MM.1S (cell line): ENCODE measurements around the gene ZNF385D.

Source experiments
- DNase-seq: peaks from one replicate; pipeline ENCODE4 v3.0.0-alpha.2; 2015
- H2AFZ ChIP-seq: fragments of 300-600 bp; sonication (generic); 2 replicates; pipeline ENCODE4 v1.6.0; 2016; ENCODE audit warnings: antibody characterized with exemption, low read length
- H3F3A ChIP-seq: fragments of 300-600 bp; sonication (generic); 2 replicates; pipeline ENCODE4 v1.6.1; 2016; ENCODE audit warnings: mild to moderate bottlenecking, antibody characterized with exemption, low read length, moderate library complexity, mixed read lengths; ENCODE audit not compliant: insufficient read depth
- H3K27ac ChIP-seq: fragments of 300-600 bp; sonication (generic); 2 replicates; pipeline ENCODE4 v1.5.1; 2016; ENCODE audit warnings: mild to moderate bottlenecking, low read length
- H3K27me3 ChIP-seq: fragments of 300-600 bp; sonication (generic); replicated peaks from 2 replicates; pipeline ENCODE4 v1.6.0; 2016; ENCODE audit warnings: low read length; ENCODE audit not compliant: insufficient read depth
- H3K36me3 ChIP-seq: fragments of 300-600 bp; sonication (generic); replicated peaks from 2 replicates; pipeline ENCODE4 v1.6.1; 2016; ENCODE audit warnings: mild to moderate bottlenecking, low read length, mixed read lengths; ENCODE audit not compliant: insufficient read depth
- H3K4me1 ChIP-seq: fragments of 300-600 bp; sonication (generic); 2 replicates; pipeline ENCODE4 v1.6.1; 2016; ENCODE audit warnings: low read length, mixed read lengths
- H3K4me2 ChIP-seq: fragments of 300-600 bp; sonication (generic); 2 replicates; pipeline ENCODE4 v1.6.0; 2016; ENCODE audit warnings: low read depth, low read length
- H3K4me3 ChIP-seq: fragments of 300-600 bp; sonication (generic); 2 replicates; pipeline ENCODE4 v1.5.1; 2016; ENCODE audit warnings: low read length, mixed read lengths
- H3K79me2 ChIP-seq: fragments of 300-600 bp; sonication (generic); 2 replicates; pipeline ENCODE4 v1.6.1; 2016; ENCODE audit warnings: mixed run types, low read length, mixed read lengths
- H3K9ac ChIP-seq: fragments of 300-600 bp; sonication (generic); 2 replicates; pipeline ENCODE4 v1.6.1; 2016; ENCODE audit warnings: low read length, mixed read lengths
- H3K9me2 ChIP-seq: fragments of 300-600 bp; sonication (generic); replicated peaks from 2 replicates; pipeline ENCODE4 v1.6.1; 2016; ENCODE audit warnings: mild to moderate bottlenecking, low read length, mixed read lengths; ENCODE audit not compliant: insufficient read depth
- H3K9me3 ChIP-seq: fragments of 300-600 bp; sonication (generic); replicated peaks from 2 replicates; pipeline ENCODE4 v1.6.1; 2016; ENCODE audit warnings: mild to moderate bottlenecking, low read length, mixed read lengths; ENCODE audit not compliant: insufficient read depth
- H4K20me1 ChIP-seq: fragments of 300-600 bp; sonication (generic); 2 replicates; pipeline ENCODE4 v1.6.1; 2016; ENCODE audit warnings: mild to moderate bottlenecking, low read length, moderate library complexity, mixed read lengths; ENCODE audit not compliant: insufficient read depth
- EZH2 ChIP-seq: fragments of 300-600 bp; sonication (generic); optimal IDR thresholded peaks from 2 replicates; pipeline ENCODE3; 2017; ENCODE audit warnings: low read depth, mild to moderate bottlenecking, antibody characterized with exemption, low read length, mixed read lengths
- EZH2phosphoT487 ChIP-seq: fragments of 300-600 bp; sonication (generic); IDR thresholded peaks from 2 replicates; pipeline ENCODE4 v1.6.1; 2018; ENCODE audit warnings: antibody characterized with exemption, low read length
- TF ChIP-seq, protein P1 (sequence below): fragments of 300-600 bp; sonication (generic); IDR thresholded peaks from 2 replicates; pipeline ENCODE4 v1.5.1; 2016; ENCODE audit warnings: antibody characterized with exemption, low read length, mixed read lengths

The ZNF385D gene

DNA sequence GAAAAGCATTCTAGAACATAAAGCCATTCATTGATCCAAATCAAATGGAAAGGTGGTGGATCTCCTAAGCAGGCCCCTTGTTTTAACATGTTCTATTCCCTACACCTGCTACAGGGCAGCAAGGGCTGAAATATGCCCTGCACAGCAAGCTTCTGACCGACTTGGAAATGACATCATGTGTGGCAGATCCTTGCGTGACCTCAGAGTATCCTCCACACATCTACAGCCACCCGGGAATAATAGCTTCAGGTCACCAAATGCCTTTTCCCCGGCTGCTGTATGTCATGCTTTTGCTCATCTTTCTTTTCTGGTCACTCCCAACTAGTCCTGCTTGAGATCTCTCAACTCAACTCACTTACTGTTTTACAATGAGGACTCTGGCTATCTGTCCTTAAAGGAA is 158.2 kb downstream of the ZNF385D start:
- TF ChIP-seq EZH2phosphoT487 = no peak
- TF ChIP-seq EZH2 = no peak
- TF ChIP-seq, protein P1, sequence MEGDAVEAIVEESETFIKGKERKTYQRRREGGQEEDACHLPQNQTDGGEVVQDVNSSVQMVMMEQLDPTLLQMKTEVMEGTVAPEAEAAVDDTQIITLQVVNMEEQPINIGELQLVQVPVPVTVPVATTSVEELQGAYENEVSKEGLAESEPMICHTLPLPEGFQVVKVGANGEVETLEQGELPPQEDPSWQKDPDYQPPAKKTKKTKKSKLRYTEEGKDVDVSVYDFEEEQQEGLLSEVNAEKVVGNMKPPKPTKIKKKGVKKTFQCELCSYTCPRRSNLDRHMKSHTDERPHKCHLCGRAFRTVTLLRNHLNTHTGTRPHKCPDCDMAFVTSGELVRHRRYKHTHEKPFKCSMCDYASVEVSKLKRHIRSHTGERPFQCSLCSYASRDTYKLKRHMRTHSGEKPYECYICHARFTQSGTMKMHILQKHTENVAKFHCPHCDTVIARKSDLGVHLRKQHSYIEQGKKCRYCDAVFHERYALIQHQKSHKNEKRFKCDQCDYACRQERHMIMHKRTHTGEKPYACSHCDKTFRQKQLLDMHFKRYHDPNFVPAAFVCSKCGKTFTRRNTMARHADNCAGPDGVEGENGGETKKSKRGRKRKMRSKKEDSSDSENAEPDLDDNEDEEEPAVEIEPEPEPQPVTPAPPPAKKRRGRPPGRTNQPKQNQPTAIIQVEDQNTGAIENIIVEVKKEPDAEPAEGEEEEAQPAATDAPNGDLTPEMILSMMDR = no peak
- Histone ChIP-seq H3K27me3 (no peaks in the 10 kb centered on the region), H3K4me3 (no peak overlapping the region), H3F3A (no peaks in the 10 kb centered on the region), H3K4me1 (no peaks in the 10 kb centered on the region), H3K4me2 (no peak overlapping the region), H4K20me1 (no peaks in the 10 kb centered on the region), H3K9me3 (no peaks in the 10 kb centered on the region), H3K9ac (no peak overlapping the region), H2AFZ (no peak overlapping the region), H3K27ac (no peak overlapping the region), H3K79me2 (no peaks in the 10 kb centered on the region), H3K36me3 (no peaks in the 10 kb centered on the region), H3K9me2 (no peaks in the 10 kb centered on the region)
- DNase-seq = no peak

- no peak overlapping the region for H3K4me2 ChIP-seq
Observed at GRCh38 chr3:21587894-21588293, 163.1 kb downstream of the ZNF385D start.

GRCh38 chr3:21585216-21585740 is 165.7 kb downstream of the ZNF385D start:
- H3K4me3 ChIP-seq = no peak overlapping the region
- no peak for TF ChIP-seq EZH2phosphoT487
- TF ChIP-seq, protein P1 = no peak
- no peak for TF ChIP-seq EZH2
- no peaks in the 10 kb centered on the region for H3F3A ChIP-seq
- H3K9me2 ChIP-seq = no peaks in the 10 kb centered on the region
- no peak overlapping the region for H3K27ac ChIP-seq
- H2AFZ ChIP-seq = no peak overlapping the region
- H3K4me2 ChIP-seq = no peak overlapping the region
- no peaks in the 10 kb centered on the region for H3K9me3 ChIP-seq
- H3K36me3 ChIP-seq = no peaks in the 10 kb centered on the region
- H3K4me1 ChIP-seq = no peaks in the 10 kb centered on the region
- H3K27me3 ChIP-seq = no peaks in the 10 kb centered on the region
- H3K79me2 ChIP-seq = no peaks in the 10 kb centered on the region
- no peaks in the 10 kb centered on the region for H4K20me1 ChIP-seq
- no peak for DNase-seq
- H3K9ac ChIP-seq = no peak overlapping the region

More at GRCh38 chr3:21587894-21588293, 163.1 kb downstream of the ZNF385D start:
- Histone ChIP-seq H4K20me1 (no peaks in the 10 kb centered on the region), H3K27ac (no peak overlapping the region), H3K4me1 (no peaks in the 10 kb centered on the region), H2AFZ (no peak overlapping the region), H3K9ac (no peak overlapping the region), H3K36me3 (no peaks in the 10 kb centered on the region), H3K79me2 (no peaks in the 10 kb centered on the region), H3K4me3 (no peak overlapping the region), H3K9me3 (no peaks in the 10 kb centered on the region), H3K9me2 (no peaks in the 10 kb centered on the region), H3K27me3 (no peaks in the 10 kb centered on the region), H3F3A (no peaks in the 10 kb centered on the region)
- DNase-seq = no peak
- TF ChIP-seq EZH2phosphoT487 (no peak), EZH2 (no peak)
- TF ChIP-seq, protein P1 = no peak
